DND-41 (cell line): ENCODE results near the gene THBS2.

ENCODE experiments used
- ATAC-seq: fragments of 200-7000 bp; cut with Tn5 transposase; 3 replicates; pipeline ENCODE4 v1.9.1; 2021; ENCODE audit warnings: low read depth; ENCODE audit not compliant: insufficient read depth
- DNase-seq: peaks from one replicate; pipeline ENCODE4 v3.0.0-alpha.2; 2020
- H2AFZ ChIP-seq: 2 replicates; pipeline ENCODE4 v1.6.0; 2012; ENCODE audit warnings: low read depth, low read length
- H3K27ac ChIP-seq: 2 replicates; pipeline ENCODE4 v1.5.1; 2012; ENCODE audit warnings: low read length, inconsistent platforms
- H3K27me3 ChIP-seq: fragments of 200-600 bp; sonication (generic); 2 replicates; pipeline ENCODE4 v1.6.0; 2012; ENCODE audit warnings: low read length, mild to moderate bottlenecking, inconsistent platforms; ENCODE audit not compliant: insufficient read depth, poor library complexity
- H3K36me3 ChIP-seq: 2 replicates; pipeline ENCODE4 v1.5.1; 2012; ENCODE audit warnings: low read length, inconsistent platforms; ENCODE audit not compliant: insufficient read depth
- H3K4me1 ChIP-seq: 2 replicates; pipeline ENCODE4 v1.5.1; 2012; ENCODE audit warnings: mild to moderate bottlenecking, low read length; ENCODE audit not compliant: insufficient read depth
- H3K4me2 ChIP-seq: 2 replicates; pipeline ENCODE4 v1.6.0; 2012; ENCODE audit warnings: mild to moderate bottlenecking, moderate library complexity, low read length, inconsistent platforms; ENCODE audit not compliant: insufficient read depth
- H3K4me3 ChIP-seq, 2 experiments: fragments of 200-600 bp in 1 of 2; shearing (Covaris generic) in 1 of 2; 2 replicates each; pipeline ENCODE4 v1.5.1; 2012 to 2016; ENCODE audit warnings: inconsistent platforms in 2 of 2, low read length in 2 of 2, mild to moderate bottlenecking in 2 of 2, low read depth in 1 of 2, moderate library complexity in 1 of 2
- H3K79me2 ChIP-seq: 2 replicates; pipeline ENCODE4 v1.6.0; 2012; ENCODE audit warnings: low read length, inconsistent platforms; ENCODE audit not compliant: insufficient read depth
- H3K9ac ChIP-seq: 2 replicates; pipeline ENCODE4 v1.6.0; 2012; ENCODE audit warnings: low read depth, mild to moderate bottlenecking, inconsistent platforms, low read length, moderate library complexity
- H3K9me3 ChIP-seq: 2 replicates; pipeline ENCODE4 v1.5.1; 2012; ENCODE audit warnings: low read length, moderate library complexity, mild to moderate bottlenecking, inconsistent platforms; ENCODE audit not compliant: insufficient read depth, severe bottlenecking
- H4K20me1 ChIP-seq: 2 replicates; pipeline ENCODE4 v1.6.0; 2012; ENCODE audit warnings: low read length; ENCODE audit not compliant: insufficient read depth
- CTCF ChIP-seq: IDR thresholded peaks from 2 replicates; pipeline ENCODE4 v1.5.1; 2012; ENCODE audit warnings: borderline replicate concordance, low read length, moderate library complexity, mild to moderate bottlenecking; ENCODE audit not compliant: poor library complexity, severe bottlenecking; ENCODE audit errors: extremely low read depth
- EZH2 ChIP-seq: IDR thresholded peaks from 3 replicates; pipeline ENCODE4 v1.6.1; 2012; ENCODE audit warnings: borderline replicate concordance, low read depth, mild to moderate bottlenecking, moderate library complexity, low read length, inconsistent platforms; ENCODE audit not compliant: severe bottlenecking

The THBS2 gene

DNA sequence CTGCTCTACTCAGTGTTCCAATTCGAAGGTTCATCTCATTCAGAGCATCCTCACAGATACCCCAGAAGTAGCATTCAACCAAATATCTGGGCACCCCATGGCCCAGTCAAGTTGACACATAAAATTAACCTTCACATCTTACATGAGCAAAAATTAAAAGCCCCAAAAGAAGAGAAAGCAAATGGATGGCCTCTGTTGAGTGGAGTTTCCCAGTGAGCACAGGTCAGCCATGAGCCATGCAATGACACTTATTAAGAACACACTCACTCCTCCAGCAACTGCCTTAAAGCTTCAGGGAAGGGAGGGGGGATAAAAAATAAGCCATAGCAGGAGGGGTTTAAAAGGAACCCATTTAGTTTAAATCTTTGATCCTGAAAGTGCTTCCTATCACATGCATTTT is 14.6 kb upstream of the THBS2 start:
- no peak overlapping the region for H3K27ac ChIP-seq
- H3K4me3 ChIP-seq = no peak overlapping the region
- H3K4me1 ChIP-seq = no peaks in the 10 kb centered on the region
- DNase-seq (no peak), ATAC-seq (no peak)
- H3K79me2 ChIP-seq = no peaks in the 10 kb centered on the region
- no peaks in the 10 kb centered on the region for H3K36me3 ChIP-seq
- no peak overlapping the region for H3K4me2 ChIP-seq
- H4K20me1 ChIP-seq = no peaks in the 10 kb centered on the region
- no peaks in the 10 kb centered on the region for H3K9me3 ChIP-seq
- TF ChIP-seq EZH2 (no peak), CTCF (no peak)
- H3K9ac ChIP-seq = no peak overlapping the region
- no peak overlapping the region for H2AFZ ChIP-seq
- peaks cover 2% of the 10 kb centered on the region for H3K27me3 ChIP-seq

GRCh38 chr6:169266746-169267591 is 13.3 kb upstream of the THBS2 start:
- no peaks in the 10 kb centered on the region for H3K36me3 ChIP-seq
- no peaks in the 10 kb centered on the region for H3K9me3 ChIP-seq
- H3K9ac ChIP-seq = no peak overlapping the region
- no peak for TF ChIP-seq CTCF
- no peak for TF ChIP-seq EZH2
- ATAC-seq (no peak), DNase-seq (no peak)
- peaks cover 2% of the 10 kb centered on the region for H3K27me3 ChIP-seq
- no peak overlapping the region for H3K4me2 ChIP-seq
- H3K79me2 ChIP-seq = no peaks in the 10 kb centered on the region
- H3K4me1 ChIP-seq = no peaks in the 10 kb centered on the region
- H2AFZ ChIP-seq = no peak overlapping the region
- H3K27ac ChIP-seq = no peak overlapping the region
- H4K20me1 ChIP-seq = no peaks in the 10 kb centered on the region
- no peak overlapping the region for H3K4me3 ChIP-seq

DNA sequence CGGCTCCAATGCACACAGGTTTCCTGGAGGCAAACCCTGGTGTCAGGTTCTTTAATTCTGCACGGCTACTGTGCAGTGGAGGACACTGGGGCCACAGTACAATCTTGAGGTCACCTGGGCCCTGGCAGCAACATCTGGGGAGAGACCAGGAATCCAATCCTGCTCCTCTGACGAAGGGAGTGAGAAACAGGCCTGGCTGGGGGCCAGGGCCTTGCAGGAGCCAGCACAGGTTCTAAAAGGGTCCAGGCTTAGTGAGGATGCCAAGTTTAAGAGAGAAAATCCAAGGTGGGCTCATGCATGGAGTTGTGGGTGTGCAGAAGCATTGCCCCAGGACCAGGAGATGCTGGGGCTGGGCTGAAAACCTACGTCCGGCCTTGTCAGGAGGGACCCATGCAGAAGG is 12.6 kb upstream of the THBS2 start:
- H3K27me3 ChIP-seq = peaks cover 2% of the 10 kb centered on the region
- DNase-seq (no peak), ATAC-seq (no peak)
- TF ChIP-seq EZH2 = no peak
- no peak for TF ChIP-seq CTCF
- no peak overlapping the region for H3K4me3 ChIP-seq
- H3K27ac ChIP-seq = no peak overlapping the region
- H3K9ac ChIP-seq = no peak overlapping the region
- no peak overlapping the region for H2AFZ ChIP-seq
- no peaks in the 10 kb centered on the region for H3K4me1 ChIP-seq
- H3K79me2 ChIP-seq = no peaks in the 10 kb centered on the region
- H3K4me2 ChIP-seq = no peak overlapping the region
- no peaks in the 10 kb centered on the region for H3K9me3 ChIP-seq
- no peaks in the 10 kb centered on the region for H3K36me3 ChIP-seq
- H4K20me1 ChIP-seq = no peaks in the 10 kb centered on the region
